NT2/D1 (cell line): Measurements from ENCODE around the gene ANTXR2.

Source experiments
- DNase-seq: peaks from one replicate; pipeline ENCODE4 v3.0.0-alpha.2; 2011; ENCODE audit warnings: low read depth, low spot score
- H3K27me3 ChIP-seq: 2 replicates; pipeline ENCODE4 v1.6.0; 2011; ENCODE audit warnings: mild to moderate bottlenecking; ENCODE audit not compliant: insufficient read length, insufficient read depth
- H3K36me3 ChIP-seq: 2 replicates; pipeline ENCODE4 v1.6.1; 2011; ENCODE audit warnings: mild to moderate bottlenecking, low read length, mixed read lengths; ENCODE audit not compliant: insufficient read depth, insufficient read length
- H3K4me1 ChIP-seq: 2 replicates; pipeline ENCODE4 v1.5.1; 2011; ENCODE audit not compliant: insufficient read depth, insufficient read length
- H3K4me3 ChIP-seq: 2 replicates; pipeline ENCODE4 v1.5.1; 2011; ENCODE audit warnings: low read depth; ENCODE audit not compliant: insufficient read length
- H3K9ac ChIP-seq: 2 replicates; pipeline ENCODE4 v1.6.0; 2011; ENCODE audit warnings: low read depth; ENCODE audit not compliant: insufficient read length
- H3K9me3 ChIP-seq: 2 replicates; pipeline ENCODE4 v1.5.1; 2011; ENCODE audit warnings: mild to moderate bottlenecking, low read length; ENCODE audit not compliant: insufficient read depth
- SUZ12 ChIP-seq: IDR thresholded peaks from 2 replicates; pipeline ENCODE4 v1.6.1; 2011; ENCODE audit not compliant: insufficient read length, insufficient read depth; ENCODE audit errors: extremely low read depth
- YY1 ChIP-seq: IDR thresholded peaks from 2 replicates; pipeline ENCODE4 v1.6.1; 2011; ENCODE audit not compliant: insufficient read length, insufficient read depth
- ZNF274 ChIP-seq: IDR thresholded peaks from 2 replicates; pipeline ENCODE4 v1.6.1; 2011; ENCODE audit warnings: mild to moderate bottlenecking, low read depth, low read length

ANTXR2 gene

GRCh38 chr4:79886557-79886956 is 186.5 kb downstream of the ANTXR2 start:
- no peak for DNase-seq
- H3K36me3 ChIP-seq = no peaks in the 10 kb centered on the region
- no peaks in the 10 kb centered on the region for H3K27me3 ChIP-seq
- no peak for TF ChIP-seq ZNF274
- no peak for TF ChIP-seq SUZ12
- TF ChIP-seq YY1 = no peak
- H3K9ac ChIP-seq = no peak overlapping the region
- no peaks in the 10 kb centered on the region for H3K9me3 ChIP-seq
- no peaks in the 10 kb centered on the region for H3K4me1 ChIP-seq
- no peak overlapping the region for H3K4me3 ChIP-seq

- no peak for DNase-seq
- Histone ChIP-seq H3K36me3 (no peaks in the 10 kb centered on the region), H3K27me3 (no peaks in the 10 kb centered on the region), H3K9ac (no peak overlapping the region), H3K9me3 (no peaks in the 10 kb centered on the region), H3K4me1 (no peaks in the 10 kb centered on the region), H3K4me3 (no peak overlapping the region)
- no peak for TF ChIP-seq YY1
- TF ChIP-seq ZNF274 = no peak
- no peak for TF ChIP-seq SUZ12
These were observed 187.0 kb downstream of the ANTXR2 start for GRCh38 chr4:79886021-79886420.

GRCh38 chr4:79883290-79883689 is 189.7 kb downstream of the ANTXR2 start:
- no peak overlapping the region for H3K9ac ChIP-seq
- H3K4me3 ChIP-seq = no peak overlapping the region
- no peaks in the 10 kb centered on the region for H3K4me1 ChIP-seq
- H3K9me3 ChIP-seq = no peaks in the 10 kb centered on the region
- no peaks in the 10 kb centered on the region for H3K36me3 ChIP-seq
- H3K27me3 ChIP-seq = no peaks in the 10 kb centered on the region
- TF ChIP-seq YY1 (no peak), SUZ12 (no peak), ZNF274 (no peak)
- no peak for DNase-seq

DNA sequence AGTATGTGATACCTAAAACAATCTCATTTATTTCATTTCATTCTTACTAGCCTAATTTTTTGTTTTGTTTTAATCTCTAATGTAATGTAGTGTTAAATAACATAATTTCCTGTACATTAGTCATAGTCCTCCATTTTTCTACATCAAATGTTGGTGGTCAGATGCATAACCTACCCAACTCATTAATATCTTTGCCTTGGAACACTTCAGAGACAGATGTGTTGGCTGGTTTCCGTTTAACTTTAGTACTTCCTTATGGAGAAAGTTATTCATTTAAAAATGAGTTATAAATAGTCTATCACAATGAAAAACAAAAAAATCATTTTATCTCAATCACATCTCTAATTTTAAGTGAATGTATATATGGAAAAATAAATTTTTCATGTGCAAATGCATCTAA is 190.2 kb downstream of the ANTXR2 start:
- H3K4me1 ChIP-seq = no peaks in the 10 kb centered on the region
- H3K27me3 ChIP-seq = no peaks in the 10 kb centered on the region
- H3K9ac ChIP-seq = no peak overlapping the region
- H3K4me3 ChIP-seq = no peak overlapping the region
- TF ChIP-seq ZNF274 = no peak
- no peak for TF ChIP-seq YY1
- no peak for TF ChIP-seq SUZ12
- DNase-seq = no peak
- H3K9me3 ChIP-seq = no peaks in the 10 kb centered on the region
- H3K36me3 ChIP-seq = no peaks in the 10 kb centered on the region

DNA sequence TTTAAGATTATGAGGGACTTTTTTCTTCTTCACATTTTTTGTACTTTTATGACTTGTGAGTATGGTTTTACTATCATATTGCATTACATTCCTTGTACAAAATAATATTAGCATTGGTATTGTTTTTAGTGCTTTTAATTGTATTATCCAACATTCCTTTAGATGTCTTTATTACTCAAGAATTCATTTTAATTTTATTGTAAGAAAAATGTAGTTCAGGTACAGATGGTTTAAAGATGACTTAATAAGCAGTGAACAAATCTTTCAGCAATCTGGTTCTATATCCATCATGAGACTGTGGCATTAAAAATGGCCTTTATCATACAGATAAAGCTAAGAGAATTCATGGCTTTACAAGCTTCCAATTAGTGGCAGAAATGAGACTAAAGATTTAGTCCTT is 191.6 kb downstream of the ANTXR2 start:
- TF ChIP-seq SUZ12 (no peak), YY1 (no peak), ZNF274 (no peak)
- Histone ChIP-seq H3K4me3 (no peak overlapping the region), H3K9ac (no peak overlapping the region), H3K27me3 (no peaks in the 10 kb centered on the region), H3K9me3 (no peaks in the 10 kb centered on the region), H3K36me3 (no peaks in the 10 kb centered on the region), H3K4me1 (no peaks in the 10 kb centered on the region)
- DNase-seq = no peak

DNA sequence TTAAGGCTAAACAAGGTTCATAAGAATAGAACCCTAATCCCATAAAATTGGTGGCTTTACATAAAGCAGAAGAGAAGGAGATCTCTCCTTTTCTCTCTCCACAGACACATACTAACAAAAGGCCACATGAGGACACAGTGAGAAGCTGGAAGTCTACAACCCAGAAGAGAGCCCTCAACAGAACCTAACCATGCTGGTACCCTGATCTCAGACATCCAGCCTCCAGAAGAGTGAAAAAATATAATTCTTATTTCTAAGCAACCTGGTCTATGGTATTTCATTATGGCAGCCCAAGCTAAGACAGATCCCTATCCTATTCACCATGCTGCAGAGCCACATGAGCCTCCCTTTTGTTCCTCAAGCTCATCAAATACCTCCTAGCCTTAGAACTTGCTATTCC is 195.5 kb downstream of the ANTXR2 start:
- Histone ChIP-seq H3K4me1 (no peaks in the 10 kb centered on the region), H3K4me3 (no peak overlapping the region), H3K9ac (no peak overlapping the region), H3K9me3 (no peaks in the 10 kb centered on the region), H3K27me3 (no peaks in the 10 kb centered on the region), H3K36me3 (no peaks in the 10 kb centered on the region)
- no peak for TF ChIP-seq SUZ12
- no peak for TF ChIP-seq ZNF274
- no peak for TF ChIP-seq YY1
- no peak for DNase-seq

DNA sequence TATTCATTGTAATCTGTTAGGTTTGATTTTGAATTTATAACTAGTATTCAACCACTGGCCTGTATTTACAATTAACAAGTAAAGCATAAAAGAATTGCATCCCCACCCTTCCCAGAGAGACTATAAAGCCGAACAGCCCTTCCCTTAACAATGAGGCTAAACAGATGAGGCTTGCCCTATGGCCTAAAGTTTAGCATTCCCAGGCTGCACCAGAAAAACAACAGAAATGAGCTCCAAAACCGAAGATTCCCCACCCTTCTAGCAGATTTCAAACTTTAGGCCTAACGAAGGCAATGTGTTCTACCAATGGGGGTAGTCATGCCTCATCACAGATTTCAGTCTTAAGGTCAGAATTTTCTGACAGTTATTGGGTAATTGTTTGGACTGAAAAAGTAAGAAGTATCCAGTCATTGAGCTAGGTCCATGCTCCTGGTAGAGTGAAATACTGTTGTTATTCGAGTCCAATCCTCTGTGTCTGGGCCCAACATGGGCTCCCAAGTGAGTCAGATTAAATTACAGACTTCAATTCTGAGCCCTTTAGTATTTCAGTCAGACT is 197.6 kb downstream of the ANTXR2 start:
- DNase-seq = no peak
- H3K9ac ChIP-seq = no peak overlapping the region
- no peaks in the 10 kb centered on the region for H3K9me3 ChIP-seq
- H3K36me3 ChIP-seq = no peaks in the 10 kb centered on the region
- no peaks in the 10 kb centered on the region for H3K27me3 ChIP-seq
- no peaks in the 10 kb centered on the region for H3K4me1 ChIP-seq
- no peak overlapping the region for H3K4me3 ChIP-seq
- no peak for TF ChIP-seq ZNF274

DNA sequence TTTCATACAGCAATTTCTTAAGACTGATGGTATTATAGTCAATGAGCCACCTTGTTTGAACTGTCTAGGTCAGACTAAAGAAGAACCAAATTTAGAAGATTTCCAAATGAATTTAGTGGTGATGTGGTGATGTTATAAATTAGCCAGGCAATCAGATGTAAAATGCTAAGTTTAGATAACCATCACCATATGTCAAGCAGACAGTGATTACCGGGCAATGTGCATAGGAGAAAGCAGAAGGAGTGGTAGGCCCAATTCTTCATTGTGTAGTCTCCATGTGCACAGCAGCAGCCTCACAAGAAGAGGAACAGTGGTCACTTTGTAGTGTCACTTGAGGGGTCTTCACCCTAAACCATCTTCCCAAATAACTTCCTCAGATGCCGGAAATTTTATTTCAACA is 198.8 kb downstream of the ANTXR2 start:
- Histone ChIP-seq H3K27me3 (no peaks in the 10 kb centered on the region), H3K36me3 (no peaks in the 10 kb centered on the region), H3K9ac (no peak overlapping the region), H3K9me3 (no peaks in the 10 kb centered on the region), H3K4me3 (no peak overlapping the region), H3K4me1 (no peaks in the 10 kb centered on the region)
- DNase-seq = no peak
- TF ChIP-seq SUZ12 (no peak), ZNF274 (no peak), YY1 (no peak)
